Measurements from ENCODE around the gene ITPKB.

ITPKB gene

DNA sequence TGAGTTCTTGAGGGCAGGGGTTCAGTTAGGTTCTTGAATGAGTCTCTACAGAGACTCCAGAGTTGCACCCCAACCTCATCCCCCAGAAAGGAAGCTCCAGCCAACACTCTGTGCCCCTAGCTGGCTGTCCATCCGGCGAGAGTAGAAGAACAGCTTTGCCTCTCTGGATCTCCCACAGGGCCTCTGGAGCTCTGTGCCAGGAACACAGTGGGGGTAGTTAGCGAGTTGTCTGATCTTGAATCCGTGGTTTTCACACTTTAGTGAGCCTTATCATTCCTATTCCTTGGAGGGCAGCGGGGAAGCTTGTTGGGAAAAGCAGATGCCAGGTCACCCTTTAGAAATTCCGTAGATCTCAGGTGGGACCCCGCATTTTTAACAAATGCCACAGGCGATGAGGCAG lies 145.5 kb downstream of the ITPKB start:
- in situ Hi-C loops (cut with HindIII; ENCODE audit: low sequenced_read_pairs) = no loop called here

DNA sequence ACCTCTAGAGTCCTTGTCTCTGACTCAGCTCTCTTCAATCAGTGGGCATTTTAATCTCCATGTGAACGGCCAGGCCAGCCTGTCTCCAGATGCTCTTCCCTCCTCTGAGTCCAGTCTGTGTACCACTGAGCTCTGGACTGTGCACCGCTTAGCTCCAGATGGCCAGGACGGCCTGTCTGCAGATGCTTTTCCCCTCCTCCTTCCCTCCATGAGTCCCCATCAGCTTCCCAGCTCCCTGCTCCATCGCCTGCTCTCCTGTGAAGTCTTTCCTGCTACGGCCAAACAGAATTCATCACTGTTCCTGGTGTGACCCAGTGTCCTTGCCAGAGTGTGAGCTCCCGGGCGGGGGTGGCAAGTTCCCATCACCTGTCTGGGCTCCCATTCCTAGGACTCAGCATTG lies 148.5 kb downstream of the ITPKB start:
- in situ Hi-C loops (cut with HindIII; ENCODE audit: low sequenced_read_pairs) = no loop called here

DNA sequence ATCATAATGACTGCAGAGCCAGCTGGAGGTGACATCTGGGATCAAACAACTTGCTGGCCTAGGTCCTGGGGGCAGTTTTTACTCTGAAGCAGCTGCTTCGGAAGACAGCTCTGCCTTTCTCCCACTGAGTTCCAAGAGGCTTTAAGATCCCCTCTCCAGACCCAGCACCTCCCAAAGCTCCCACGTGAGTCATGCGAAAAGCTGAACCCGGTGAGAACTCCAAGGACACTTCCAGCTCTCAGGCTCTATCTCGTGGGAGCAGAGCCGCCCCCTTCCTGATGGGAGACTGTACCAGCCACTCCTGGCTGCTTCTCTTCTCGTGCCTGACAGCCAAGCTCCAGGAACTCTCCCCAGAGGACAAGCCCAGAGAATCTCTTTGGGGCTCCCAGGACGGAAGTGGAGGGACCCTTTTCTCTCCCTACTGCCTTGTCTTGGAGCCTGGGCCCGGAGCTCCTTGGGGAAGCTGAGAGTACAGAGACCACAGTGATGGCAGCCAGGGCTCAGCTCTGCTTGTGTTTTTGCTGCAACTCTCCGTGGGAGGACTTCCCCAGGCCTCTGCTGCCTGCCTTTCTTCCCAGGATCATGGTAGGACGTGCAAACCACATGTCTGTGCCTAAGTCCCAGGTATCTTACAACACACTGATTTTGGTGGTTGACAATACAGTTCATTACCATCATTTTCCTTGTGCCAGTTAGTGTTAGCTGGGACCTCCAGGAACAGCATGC lies 149.9 kb downstream of the ITPKB start:
- in situ Hi-C loops (cut with HindIII; ENCODE audit: low sequenced_read_pairs) = no loop called here

DNA sequence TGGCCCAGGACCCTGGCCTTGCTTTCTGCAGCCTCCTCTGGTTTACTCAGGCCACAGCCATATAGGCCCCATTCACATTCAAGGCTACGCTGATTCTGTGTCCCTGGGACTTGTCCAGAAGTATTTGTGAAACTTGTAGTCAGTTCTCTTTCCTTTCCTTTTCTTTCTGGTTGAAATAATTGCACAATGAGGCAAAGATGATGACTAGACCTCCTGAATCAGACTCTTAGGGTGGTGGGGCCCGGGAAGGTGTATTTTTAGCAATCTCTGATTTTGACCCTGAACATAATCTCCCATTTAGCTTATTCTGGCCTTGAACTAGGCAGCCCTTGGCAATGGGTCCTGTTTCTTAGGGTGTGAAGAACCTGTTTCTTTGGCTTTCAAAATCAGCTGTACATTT lies 150.6 kb downstream of the ITPKB start:
- in situ Hi-C loops (cut with HindIII; ENCODE audit: low sequenced_read_pairs) = no loop called here

DNA sequence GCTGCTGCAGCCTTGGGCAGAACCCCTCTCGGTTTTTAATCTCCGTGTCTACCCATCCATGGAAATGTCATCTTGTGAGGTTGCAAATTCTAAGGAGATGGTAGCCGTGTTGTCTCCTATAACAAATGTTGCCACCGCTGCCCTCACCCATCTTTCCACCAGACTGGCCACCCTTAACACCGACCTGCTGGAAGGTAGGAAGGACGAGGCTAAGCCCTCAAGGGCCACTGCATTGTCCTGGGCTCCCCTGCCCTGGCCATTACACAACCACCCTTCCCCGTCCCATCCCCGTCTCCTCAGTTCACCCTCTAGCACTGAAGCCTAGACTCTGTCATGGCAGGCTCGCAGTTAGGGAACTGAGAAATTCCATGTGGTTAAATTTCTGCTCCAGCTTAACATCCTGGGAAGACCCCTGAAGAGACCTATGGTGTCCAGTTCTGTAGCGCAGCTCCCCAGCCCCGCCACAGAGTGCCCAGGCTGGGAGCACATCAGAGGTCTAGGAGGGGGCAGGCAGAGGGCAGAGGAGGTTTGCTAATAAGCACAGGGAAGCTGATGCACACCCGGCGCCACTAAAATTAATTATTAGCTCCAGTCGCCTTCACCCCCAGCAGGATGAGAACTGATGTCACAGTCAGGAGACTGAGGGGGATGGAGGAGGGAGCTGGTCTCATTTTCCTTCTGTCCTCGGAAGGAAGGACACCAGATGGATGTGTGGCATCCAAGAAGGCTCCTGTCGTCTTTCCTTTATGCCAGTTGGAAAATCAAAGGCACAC lies 152.2 kb downstream of the ITPKB start:
- in situ Hi-C loops (cut with HindIII; ENCODE audit: low sequenced_read_pairs) = no loop called here

DNA sequence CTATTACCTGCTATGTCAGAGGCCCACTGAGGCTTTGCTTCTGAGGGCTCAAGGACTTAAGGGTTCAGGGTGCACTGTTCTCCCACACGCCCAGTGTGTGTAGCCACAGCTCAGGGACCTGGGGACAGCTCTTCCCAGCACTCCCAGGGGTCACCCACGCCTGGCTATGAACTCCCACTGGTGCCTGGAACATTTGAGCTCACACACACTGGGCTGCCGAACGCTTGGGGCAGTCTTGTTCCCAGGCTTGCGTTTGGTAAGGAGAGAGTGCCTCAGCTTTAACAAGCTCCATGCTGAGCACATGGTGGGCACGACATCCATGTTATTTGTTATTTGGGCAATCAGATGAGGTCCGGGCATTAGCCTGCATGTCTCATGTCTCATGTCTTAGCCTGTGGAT lies 153.0 kb downstream of the ITPKB start:
- in situ Hi-C loops (cut with HindIII; ENCODE audit: low sequenced_read_pairs) = no loop called here

DNA sequence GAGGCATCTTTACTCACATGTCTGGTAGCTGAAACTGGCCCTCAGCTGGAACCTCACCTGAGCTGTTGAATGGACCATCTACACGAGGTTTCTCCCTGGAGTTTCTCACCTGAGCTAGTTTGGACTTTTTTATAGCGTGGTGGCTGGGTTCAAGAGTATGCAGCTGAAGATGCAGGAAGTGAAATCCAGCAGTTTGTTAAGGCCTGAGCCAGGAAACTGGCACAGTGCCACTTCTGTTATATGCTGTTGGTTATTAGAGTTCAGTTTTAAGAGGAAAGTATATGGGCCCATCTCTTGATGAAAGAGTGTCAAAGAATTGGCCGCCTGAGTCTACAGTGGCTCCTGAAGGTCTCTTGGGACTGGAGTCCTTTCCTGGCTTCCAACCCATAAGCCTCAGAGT lies 154.9 kb downstream of the ITPKB start:
- in situ Hi-C loops (cut with HindIII; ENCODE audit: low sequenced_read_pairs) = no loop called here

DNA sequence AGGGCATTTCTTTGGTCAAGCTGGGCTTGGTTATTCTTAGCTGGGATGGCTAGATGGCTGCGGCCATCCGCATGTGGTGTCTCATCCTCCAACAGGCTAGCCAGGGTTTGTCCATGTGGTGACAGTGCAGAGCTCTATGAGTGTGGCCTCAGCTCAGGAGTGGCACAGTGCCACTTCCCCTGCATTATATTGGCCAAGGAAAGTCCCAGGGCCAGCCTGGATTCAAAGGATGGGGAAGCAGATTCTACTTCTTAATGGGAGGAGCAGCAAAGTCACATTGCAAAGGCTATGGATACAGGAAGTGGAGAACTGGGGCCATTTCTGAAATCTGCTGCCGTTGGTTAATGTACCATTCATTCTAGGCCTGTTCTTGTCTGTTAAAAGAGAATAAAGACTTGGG lies 156.1 kb downstream of the ITPKB start:
- in situ Hi-C loops (cut with HindIII; ENCODE audit: low sequenced_read_pairs) = no loop called here
